RWPE2 (cell line): ENCODE results near the gene FNTB.

Experiments used
- ATAC-seq: fragments of 200-7000 bp; cut with Tn5 transposase; 3 replicates; pipeline ENCODE4 v1.9.1; 2021; ENCODE audit warnings: low read depth
- DNase-seq: peaks from one replicate; pipeline ENCODE4 v3.0.0-alpha.2; 2020; ENCODE audit warnings: low spot score
- H3K27ac ChIP-seq: fragments of 450-650 bp; 2 replicates; pipeline ENCODE4 v1.5.1; 2017; ENCODE audit warnings: mild to moderate bottlenecking; ENCODE audit not compliant: poor library complexity, severe bottlenecking
- H3K27me3 ChIP-seq: fragments of 250-450 bp; sonication (Bioruptor Pico); 2 replicates; pipeline ENCODE4 v1.5.1; 2021; ENCODE audit warnings: mild to moderate bottlenecking, moderate library complexity; ENCODE audit not compliant: insufficient read depth, poor library complexity, severe bottlenecking
- H3K36me3 ChIP-seq: fragments of 250-450 bp; sonication (Bioruptor Pico); 2 replicates; pipeline ENCODE4 v1.5.1; 2020; ENCODE audit warnings: low read depth, mild to moderate bottlenecking, moderate library complexity
- H3K4me1 ChIP-seq: fragments of 250-450 bp; sonication (Bioruptor Pico); 2 replicates; pipeline ENCODE4 v1.5.1; 2021; ENCODE audit warnings: mild to moderate bottlenecking, moderate library complexity; ENCODE audit not compliant: insufficient read depth, poor library complexity, severe bottlenecking
- H3K4me3 ChIP-seq: fragments of 250-450 bp; sonication (Bioruptor Pico); 2 replicates; pipeline ENCODE4 v1.5.1; 2021; ENCODE audit warnings: mild to moderate bottlenecking, moderate library complexity; ENCODE audit not compliant: severe bottlenecking
- H3K9me3 ChIP-seq: fragments of 250-450 bp; sonication (Bioruptor Pico); 2 replicates; pipeline ENCODE4 v1.5.1; 2021; ENCODE audit warnings: mild to moderate bottlenecking, moderate library complexity; ENCODE audit not compliant: severe bottlenecking
- CTCF ChIP-seq: fragments of 450-650 bp; IDR thresholded peaks from one replicate; pipeline ENCODE4 v1.5.1; 2017; ENCODE audit warnings: mild to moderate bottlenecking, moderate library complexity; ENCODE audit not compliant: poor library complexity, severe bottlenecking

Gene FNTB

GRCh38 chr14:64944861-64945260, 41.8 kb upstream of the FNTB start:
- H3K27me3 ChIP-seq = no peaks in the 10 kb centered on the region
- H3K36me3 ChIP-seq = 0 out of 2 replicates have a peak, but pooled peaks cover 3% of the 10 kb centered on the region
- no peak overlapping the region for H3K27ac ChIP-seq
- H3K9me3 ChIP-seq = no peaks in the 10 kb centered on the region
- DNase-seq (no peak), ATAC-seq (no peak)
- peaks cover 15% of the 10 kb centered on the region for H3K4me1 ChIP-seq
- H3K4me3 ChIP-seq = no peak overlapping the region
- no peak for TF ChIP-seq CTCF

- DNase-seq (no peak), ATAC-seq (no peak)
- H3K27ac ChIP-seq = no peak overlapping the region
- H3K4me1 ChIP-seq = peaks cover 15% of the 10 kb centered on the region
- H3K4me3 ChIP-seq = no peak overlapping the region
- no peaks in the 10 kb centered on the region for H3K9me3 ChIP-seq
- 0 out of 2 replicates have a peak, but pooled peaks cover 3% of the 10 kb centered on the region for H3K36me3 ChIP-seq
- no peaks in the 10 kb centered on the region for H3K27me3 ChIP-seq
- no peak for TF ChIP-seq CTCF
Observed at GRCh38 chr14:64945431-64946178, 41.1 kb upstream of the FNTB start.

GRCh38 chr14:64946310-64947045, 40.2 kb upstream of the FNTB start:
- 0 out of 2 replicates have a peak, but pooled peaks cover 3% of the 10 kb centered on the region for H3K36me3 ChIP-seq
- no peak for ATAC-seq
- DNase-seq = no peak
- no peak for TF ChIP-seq CTCF
- H3K27ac ChIP-seq = no peak overlapping the region
- H3K4me1 ChIP-seq = peaks cover 15% of the 10 kb centered on the region
- H3K4me3 ChIP-seq = no peak overlapping the region
- no peaks in the 10 kb centered on the region for H3K9me3 ChIP-seq
- H3K27me3 ChIP-seq = no peaks in the 10 kb centered on the region

GRCh38 chr14:64947710-64948611, 38.7 kb upstream of the FNTB start:
- H3K36me3 ChIP-seq = no peaks in the 10 kb centered on the region
- ATAC-seq = no peak
- H3K9me3 ChIP-seq = no peaks in the 10 kb centered on the region
- no peak overlapping the region for H3K4me3 ChIP-seq
- H3K4me1 ChIP-seq = peaks cover 3% of the 10 kb centered on the region
- no peaks in the 10 kb centered on the region for H3K27me3 ChIP-seq
- DNase-seq = peak; percentile 51
- H3K27ac ChIP-seq = no peak overlapping the region
- no peak for TF ChIP-seq CTCF
